H54 (cell line): Measurements from ENCODE around the gene RNF148.
"Not testable (repeated sequence)": the region's sequence is repeated elsewhere in the genome, so short reads cannot be mapped to it uniquely, and the experiment has no call there.

ENCODE experiments used
- DNase-seq: peaks from one replicate; pipeline ENCODE4 v3.0.0; 2011; ENCODE audit warnings: low spot score, mixed read lengths; ENCODE audit not compliant: insufficient read length
- FAIRE-seq: peaks from 3 replicates; lab custom pipeline; 2011; peaks lifted over from hg19 to GRCh38; lab: Jason Lieb, UNC
- POLR2A ChIP-seq: IDR thresholded peaks from 2 replicates; pipeline ENCODE4 v1.6.1; 2011; ENCODE audit warnings: low read depth, mild to moderate bottlenecking, low read length

RNF148 gene

DNA sequence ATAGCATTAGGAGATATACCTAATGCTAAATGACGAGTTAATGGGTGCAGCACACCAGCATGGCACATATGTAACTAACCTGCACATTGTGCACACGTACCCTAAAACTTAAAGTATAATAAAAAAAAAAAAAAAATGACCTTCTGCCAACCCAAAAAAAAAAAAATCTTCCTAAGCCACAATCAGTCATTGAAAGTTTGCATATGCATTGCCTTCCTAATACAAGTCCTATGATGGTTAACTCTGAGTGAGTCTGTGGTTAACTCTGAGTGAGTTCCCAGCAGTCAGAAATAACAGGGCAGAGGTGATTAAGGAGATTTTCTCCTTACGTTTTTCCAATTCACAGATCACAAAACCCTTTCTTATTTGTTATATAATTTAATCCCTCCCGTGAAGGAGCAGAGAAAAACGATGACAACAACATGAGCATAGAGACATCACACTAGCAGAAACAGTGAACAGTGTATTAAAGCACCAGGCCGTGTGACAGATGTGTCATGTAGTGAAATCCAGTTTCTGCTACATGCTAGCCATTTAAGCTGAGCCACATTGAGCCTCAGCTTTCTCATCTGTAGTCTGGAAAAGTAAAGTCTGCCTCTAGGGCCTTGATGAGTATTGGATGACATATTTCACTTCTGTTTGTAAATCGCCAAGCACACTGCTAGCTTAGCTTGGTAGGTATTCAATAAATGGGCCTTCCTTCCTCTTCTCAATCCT lies 7.4 kb upstream of the RNF148 start:
- DNase-seq (no peak), FAIRE-seq (no peak)
- no peak for TF ChIP-seq POLR2A

GRCh38 chr7:122706836-122707235 lies 4.1 kb upstream of the RNF148 start:
- DNase-seq (no peak), FAIRE-seq (no peak)
- no peak for TF ChIP-seq POLR2A

GRCh38 chr7:122699017-122699416 lies 3.7 kb downstream of the RNF148 start, which contains the start of gene RNF133:
RNF133 (minus strand) TSS chr7:122699117; CDS start chr7:122698918, 199 bp downstream.
- TF ChIP-seq POLR2A = no peak
- no peak for DNase-seq
- FAIRE-seq = no peak

- no peak for DNase-seq
- TF ChIP-seq POLR2A = no peak
- no peak for FAIRE-seq
Observed at GRCh38 chr7:122695816-122696215, 6.9 kb downstream of the RNF148 start.

- no peak for FAIRE-seq
- DNase-seq = no peak
- no peak for TF ChIP-seq POLR2A
Observed at GRCh38 chr7:122694697-122695096, 8.0 kb downstream of the RNF148 start.

DNA sequence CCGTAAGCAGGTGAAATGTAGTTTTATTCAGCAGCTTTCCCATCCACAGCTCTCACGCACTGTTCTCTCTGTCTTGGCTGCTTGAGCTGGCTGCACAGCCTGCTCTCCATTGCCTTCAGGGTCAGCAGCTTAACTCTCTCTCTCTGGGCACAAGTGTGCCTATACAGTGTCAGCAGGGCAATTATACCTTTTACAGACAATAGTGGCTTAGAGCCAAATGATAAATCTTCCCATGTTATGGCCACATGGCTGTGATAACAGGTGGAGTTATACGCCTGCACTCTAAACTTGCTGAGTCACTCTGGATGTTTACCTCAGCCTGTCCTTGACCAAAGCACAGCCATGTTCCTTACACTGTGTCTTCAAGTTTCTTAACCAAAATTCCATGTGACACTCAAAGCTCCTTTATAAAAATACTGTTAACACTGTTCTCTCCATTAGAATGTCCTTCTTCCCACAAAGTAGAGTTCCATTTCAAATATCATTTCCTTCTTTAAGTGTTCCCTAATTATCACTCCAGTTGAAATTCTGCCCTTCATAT lies 9.9 kb downstream of the RNF148 start:
- FAIRE-seq = no peak
- no peak for DNase-seq
- no peak for TF ChIP-seq POLR2A

GRCh38 chr7:122691569-122692235 lies 11.0 kb downstream of the RNF148 start:
- no peak for FAIRE-seq
- DNase-seq = no peak
- no peak for TF ChIP-seq POLR2A

- DNase-seq = no peak
- FAIRE-seq = no peak
- no peak for TF ChIP-seq POLR2A
Observed at GRCh38 chr7:122689346-122690109, 13.2 kb downstream of the RNF148 start.

DNA sequence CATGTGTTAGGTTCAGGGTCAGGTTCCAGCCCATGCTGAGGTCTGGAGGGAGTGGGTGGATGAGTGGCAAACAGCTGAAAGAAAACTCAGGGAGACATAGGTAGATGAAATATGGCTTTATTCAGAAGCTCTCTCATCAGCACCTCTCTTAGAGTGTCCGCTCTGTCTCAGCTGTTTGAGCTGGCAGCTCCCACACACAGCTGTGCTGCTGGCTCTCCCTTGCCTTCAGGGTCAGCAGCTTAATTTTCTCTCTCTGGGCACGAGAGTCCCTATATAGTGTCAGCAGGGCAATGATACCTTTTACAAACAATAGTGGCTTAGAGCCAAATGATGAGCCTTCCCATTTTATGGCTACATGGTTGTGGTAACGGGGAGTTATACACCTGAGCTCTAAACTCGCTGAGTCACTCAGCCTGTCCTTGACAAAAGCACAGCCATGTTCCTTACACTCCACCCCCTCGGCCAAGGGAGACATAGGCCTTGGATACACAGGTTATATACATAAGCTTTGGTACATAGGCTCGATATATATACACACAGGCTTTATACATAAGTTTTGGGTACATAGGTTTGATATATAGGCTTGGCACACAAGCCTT lies 14.2 kb downstream of the RNF148 start:
- DNase-seq = no peak
- TF ChIP-seq POLR2A = no peak
- FAIRE-seq = no peak

GRCh38 chr7:122686360-122686878 lies 16.3 kb downstream of the RNF148 start:
- FAIRE-seq = no peak
- TF ChIP-seq POLR2A = no peak
- DNase-seq = no peak

GRCh38 chr7:122684504-122684903 lies 18.2 kb downstream of the RNF148 start:
- no peak for FAIRE-seq
- no peak for TF ChIP-seq POLR2A

DNA sequence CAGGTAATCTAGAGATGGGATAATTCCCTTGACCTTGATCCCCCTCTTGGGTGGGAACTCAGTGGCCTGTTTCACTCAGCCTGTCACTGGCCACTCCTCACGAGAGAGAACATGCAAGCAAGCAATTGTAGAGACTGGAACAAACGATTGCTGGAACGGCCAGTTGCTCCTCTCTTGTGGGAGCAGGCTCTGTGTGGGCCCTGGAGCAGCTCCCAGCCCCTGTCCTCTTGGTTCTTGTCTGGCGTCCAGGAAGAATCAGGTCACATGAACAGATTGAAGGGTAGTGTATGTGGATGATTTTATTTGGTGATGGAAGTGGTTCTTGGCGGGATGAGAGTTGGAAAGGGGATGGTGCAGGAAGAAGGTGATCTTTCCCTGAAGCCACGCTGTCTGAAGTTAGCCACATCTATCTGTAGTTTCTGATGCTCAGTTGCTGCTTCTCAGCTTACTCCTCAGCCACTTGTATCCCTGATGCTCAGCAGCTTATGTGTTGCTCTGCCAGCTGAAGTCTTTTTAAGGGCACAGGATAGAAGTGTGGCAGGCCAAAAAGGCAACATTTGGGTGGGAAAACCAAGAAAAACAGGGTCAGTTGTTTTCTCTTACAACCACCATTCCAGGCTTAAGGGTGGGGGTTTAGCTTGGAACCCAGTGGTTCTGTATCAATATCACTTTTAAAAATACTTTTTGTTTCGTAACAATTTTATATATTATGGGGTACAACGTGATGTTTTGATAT lies 19.7 kb downstream of the RNF148 start:
- TF ChIP-seq POLR2A = no peak
- FAIRE-seq (no peak), DNase-seq (no peak)

More at GRCh38 chr7:122684504-122684903, 18.2 kb downstream of the RNF148 start:
- no peak for DNase-seq

- not testable (repeated sequence) for DNase-seq, FAIRE-seq
Observed at GRCh38 chr7:122681186-122681585, 21.5 kb downstream of the RNF148 start.
